Fibroblast of skin of scalp (primary cell): ENCODE results near the gene SMAD6. TPM values are rescaled to one million over a fixed set of nuclear protein-coding genes. Genes with fewer than 3 reads are reported as not detected.

Source experiments
- DNase-seq: peaks from one replicate; pipeline ENCODE4 v3.0.0-alpha.2; 2013
- polyA plus RNA-seq, 2 experiments: library from polyadenylated mRNA; unstranded; fragments of 120-200 nt; gene quantifications; one replicate each; pipeline ENCODE4 v1.2.1, GENCODE V29; 2013; ENCODE audit not compliant: insufficient read length in 2 of 2

The SMAD6 gene
- 17.3 TPM for polyA plus RNA-seq (2013, experiment 1 of 2; ENCODE audit: insufficient read length)
- polyA plus RNA-seq (2013, experiment 2 of 2; ENCODE audit: insufficient read length) = 12.1 TPM

- peak; percentile 99 for DNase-seq
Measured at GRCh38 chr15:66702035-66702786, at the start of gene SMAD6. Gene SMAD6 (plus strand): TSS chr15:66702236. CDS start chr15:66703259, 1,023 bp downstream.

- DNase-seq = no peak
Measured at GRCh38 chr15:66652806-66653205, 49.2 kb upstream of the SMAD6 start.

GRCh38 chr15:66653398-66653797, 48.6 kb upstream of the SMAD6 start:
- DNase-seq = no peak

GRCh38 chr15:66653852-66654251, 48.2 kb upstream of the SMAD6 start:
- no peak for DNase-seq

- DNase-seq = no peak
Measured at GRCh38 chr15:66654361-66654738, 47.7 kb upstream of the SMAD6 start.

GRCh38 chr15:66654739-66655375, 47.2 kb upstream of the SMAD6 start:
- DNase-seq = no peak

- no peak for DNase-seq
Measured at GRCh38 chr15:66655511-66655910, 46.5 kb upstream of the SMAD6 start.

GRCh38 chr15:66655997-66656396, 46.0 kb upstream of the SMAD6 start:
- DNase-seq = peak; percentile 29

- DNase-seq = peak; percentile 92
Measured at GRCh38 chr15:66657185-66658020, 44.6 kb upstream of the SMAD6 start.

- peak; percentile 56 for DNase-seq
Measured at GRCh38 chr15:66658044-66658443, 44.0 kb upstream of the SMAD6 start.

- DNase-seq = no peak
Measured at GRCh38 chr15:66658855-66659254, 43.2 kb upstream of the SMAD6 start.

GRCh38 chr15:66659384-66659783, 42.7 kb upstream of the SMAD6 start:
- DNase-seq = no peak

- DNase-seq = no peak
Measured at GRCh38 chr15:66661432-66662096, 40.5 kb upstream of the SMAD6 start.

GRCh38 chr15:66662522-66662921, 39.5 kb upstream of the SMAD6 start:
- no peak for DNase-seq

GRCh38 chr15:66663664-66664063, 38.4 kb upstream of the SMAD6 start:
- DNase-seq = no peak

GRCh38 chr15:66670175-66670574, 31.9 kb upstream of the SMAD6 start:
- DNase-seq = no peak

- DNase-seq = no peak
Measured at GRCh38 chr15:66670762-66671580, 31.1 kb upstream of the SMAD6 start.

- no peak for DNase-seq
Measured at GRCh38 chr15:66672867-66673266, 29.2 kb upstream of the SMAD6 start.

GRCh38 chr15:66673410-66674322, 28.4 kb upstream of the SMAD6 start:
- peak; percentile 54 for DNase-seq

- no peak for DNase-seq
Measured at GRCh38 chr15:66674756-66675155, 27.3 kb upstream of the SMAD6 start.

GRCh38 chr15:66675446-66675845, 26.6 kb upstream of the SMAD6 start:
- peak; percentile 40 for DNase-seq
